Right lobe of liver (tissue), 4 donors: ENCODE results near the gene TICAM2.

Experiments
- CTCF ChIP-seq, 4 donors: fragments of 200-600 bp in 3 of 4; fragments of 450-650 bp in 1 of 4; IDR thresholded peaks; one replicate each; pipeline versions ENCODE4 v1.5.1 to v1.8.0; 2016 to 2022; ENCODE audit warnings: antibody characterized with exemption in 4 of 4, mild to moderate bottlenecking in 2 of 4
- POLR2A ChIP-seq: fragments of 450-650 bp; IDR thresholded peaks from one replicate; pipeline ENCODE4 v1.6.1; 2017; ENCODE audit warnings: antibody characterized with exemption, mild to moderate bottlenecking
- donor health status: DM: no; HTN: no; CAD: no.
- donor health status: DM: no; HTN: no; CAD: no.
- donor health status: DM: no; HTN: yes; CAD: no.

GRCh38 chr5:115549154-115549553 lies 53.1 kb downstream of the TICAM2 start:
- TF ChIP-seq CTCF (IDR thresholded peaks at IDR 0.05) (peak in 1 of 4 donors; percentile 4), POLR2A (no peak)
